Natural killer cell (primary cell): ENCODE measurements around the gene ASIC2. TPM values are rescaled to one million over a fixed set of nuclear protein-coding genes. Genes with fewer than 3 reads are reported as not detected.

Experiments used
- ATAC-seq, 3 donors: fragments of 150-1000 bp in 2 of 3; fragments of 200-7000 bp in 1 of 3; cut with Tn5 transposase; 1 replicate in 1 of 3; 2 replicates in 2 of 3; pipeline ENCODE4 v1.10.0; 2021; ENCODE audit warnings: mild to moderate bottlenecking in 2 of 3, moderate library complexity in 2 of 3
- DNase-seq, 2 donors: peaks; one replicate each; pipeline versions ENCODE4 v3.0.0 to v3.0.0-alpha.2; 2013 to 2021; ENCODE audit warnings: mixed read lengths in 1 of 2
- H3K27ac ChIP-seq: one replicate; pipeline ENCODE4 v1.5.1; 2013; ENCODE audit warnings: mild to moderate bottlenecking, low read length
- H3K27me3 ChIP-seq: one replicate; pipeline ENCODE4 v1.6.1; 2013; ENCODE audit warnings: low read length; ENCODE audit not compliant: control insufficient read depth, insufficient read depth
- H3K36me3 ChIP-seq: one replicate; pipeline ENCODE4 v1.6.1; 2013; ENCODE audit warnings: low read length; ENCODE audit not compliant: control insufficient read depth, insufficient read depth
- H3K4me1 ChIP-seq: one replicate; pipeline ENCODE4 v1.6.1; 2013; ENCODE audit warnings: low read length; ENCODE audit not compliant: control insufficient read depth, insufficient read depth
- H3K4me3 ChIP-seq: one replicate; pipeline ENCODE4 v1.5.1; 2013; ENCODE audit warnings: low read length
- H3K9me3 ChIP-seq: one replicate; pipeline ENCODE4 v1.6.1; 2013; ENCODE audit warnings: low read length; ENCODE audit not compliant: control insufficient read depth, insufficient read depth
- H3K27ac Mint-ChIP-seq, 2 donors: one replicate each; pipeline ENCODE4 v1.8.0; 2022; ENCODE audit warnings: mild to moderate bottlenecking in 2 of 2, mixed read lengths in 2 of 2, moderate library complexity in 1 of 2
- H3K27me3 Mint-ChIP-seq, 2 donors: one replicate each; pipeline ENCODE4 v1.8.0; 2022; ENCODE audit warnings: low read depth in 2 of 2, mixed read lengths in 2 of 2
- H3K36me3 Mint-ChIP-seq: one replicate; pipeline ENCODE4 v1.8.0; 2022; ENCODE audit warnings: mixed read lengths
- H3K4me1 Mint-ChIP-seq, 2 donors: one replicate each; pipeline ENCODE4 v1.8.0; 2022; ENCODE audit warnings: mixed read lengths in 2 of 2
- H3K4me3 Mint-ChIP-seq: one replicate; pipeline ENCODE4 v1.8.0; 2022; ENCODE audit warnings: mild to moderate bottlenecking, moderate library complexity, mixed read lengths
- H3K9me3 Mint-ChIP-seq, 2 donors: one replicate each; pipeline ENCODE4 v1.8.0; 2022; ENCODE audit warnings: mixed read lengths in 2 of 2
- CTCF ChIP-seq: fragments of 200-600 bp; IDR thresholded peaks from one replicate; pipeline ENCODE4 v1.8.0; 2022; ENCODE audit warnings: antibody characterized with exemption
- WGBS: methylation state at CpG from one replicate; pipeline ENCODE4 v1.1.7; 2013; ENCODE audit warnings: missing lambda C conversion rate; ENCODE audit not compliant: insufficient coverage; 5-methylcytosine and 5-hydroxymethylcytosine counted together
- intact Hi-C: fragments of 100-400 bp; cut with micrococcal nuclease; formaldehyde crosslinking; loops from one replicate; pipeline ENCODE4 v1.14.2; 2022
- total RNA-seq, 4 donors: library from RNA; stranded (reverse); fragments of 120-200 nt in 1 of 4; gene quantifications; one replicate each; pipeline versions ENCODE4 v1.2.3 to v1.2.4, GENCODE V29; 2013 to 2022

The ASIC2 gene
- total RNA-seq, 3 donors from 2014 or later (not counting 1 experiment from before 2014, with no cell fraction given): not detected

- H3K4me1 Mint-ChIP-seq: no peaks in the 10 kb centered on the region
- H3K36me3 ChIP-seq: no peaks in the 10 kb centered on the region
- intact Hi-C loops: no loop called here
- ATAC-seq (no peak), DNase-seq (no peak)
- H3K27me3 ChIP-seq: no peaks in the 10 kb centered on the region
- no peak overlapping the region for H3K27ac Mint-ChIP-seq
- no peaks in the 10 kb centered on the region for H3K9me3 ChIP-seq
- no peaks in the 10 kb centered on the region for H3K36me3 Mint-ChIP-seq
- H3K27ac ChIP-seq: no peak overlapping the region
- no peaks in the 10 kb centered on the region for H3K4me1 ChIP-seq
- no peaks in the 10 kb centered on the region for H3K9me3 Mint-ChIP-seq
- H3K4me3 ChIP-seq: no peak overlapping the region
- WGBS: 85% methylated on average over 11 of the region's 11 CpGs
- H3K4me3 Mint-ChIP-seq: no peak overlapping the region
- TF ChIP-seq CTCF: no peak
- H3K27me3 Mint-ChIP-seq: peaks cover 32 to 47% of the 10 kb centered on the region in 2 donors
Observed at GRCh38 chr17:32964541-32964940, 328.6 kb downstream of the ASIC2 start.
